Stimulated activated CD8-positive, alpha-beta memory T cell treated with anti-CD3 and anti-CD28 coated beads, Interleukin-7, amount 100 ng/mL, for 1 hour (primary cell): ENCODE measurements around the gene APOBEC3A.
"Not testable (repeated sequence)": the region's sequence is repeated elsewhere in the genome, so short reads cannot be mapped to it uniquely, and the experiment has no call there.

ENCODE experiments used
- DNase-seq, 2 donors: peaks; one replicate each; pipeline ENCODE4 v3.0.0-alpha.2; 2020; ENCODE audit warnings: low read depth in 2 of 2

APOBEC3A gene

GRCh38 chr22:38958651-38958943 lies 1.2 kb downstream of the APOBEC3A start:
- DNase-seq, result not testable (repeated sequence)

GRCh38 chr22:38959590-38959989 lies 2.2 kb downstream of the APOBEC3A start:
- DNase-seq, result no peak

GRCh38 chr22:38960673-38961072 lies 3.3 kb downstream of the APOBEC3A start:
- not testable (repeated sequence) for DNase-seq

- DNase-seq, result not testable (repeated sequence)
Observed at GRCh38 chr22:38963291-38963738, 5.9 kb downstream of the APOBEC3A start.

- no peak for DNase-seq
Observed at GRCh38 chr22:38963872-38964271, 6.5 kb downstream of the APOBEC3A start.

GRCh38 chr22:38964306-38964705 lies 6.9 kb downstream of the APOBEC3A start:
- no peak for DNase-seq

GRCh38 chr22:38964989-38965388 lies 7.6 kb downstream of the APOBEC3A start:
- no peak for DNase-seq

GRCh38 chr22:38965614-38966379 lies 8.4 kb downstream of the APOBEC3A start:
- no peak for DNase-seq

GRCh38 chr22:38966380-38966702 lies 8.9 kb downstream of the APOBEC3A start:
- no peak for DNase-seq

- DNase-seq, result no peak
Observed at GRCh38 chr22:38966942-38967341, 9.5 kb downstream of the APOBEC3A start.

GRCh38 chr22:38967451-38968450 lies 10.3 kb downstream of the APOBEC3A start:
- DNase-seq, result no peak

- no peak for DNase-seq
Observed at GRCh38 chr22:38968801-38969200, 11.4 kb downstream of the APOBEC3A start.

- no peak for DNase-seq
Observed at GRCh38 chr22:38970551-38970950, 13.1 kb downstream of the APOBEC3A start.

GRCh38 chr22:38971202-38971601 lies 13.8 kb downstream of the APOBEC3A start:
- DNase-seq, result no peak

GRCh38 chr22:38971791-38972190 lies 14.4 kb downstream of the APOBEC3A start:
- DNase-seq, result no peak

- no peak for DNase-seq
Observed at GRCh38 chr22:38972558-38972957, 15.1 kb downstream of the APOBEC3A start.

GRCh38 chr22:38973289-38974169 lies 16.1 kb downstream of the APOBEC3A start:
- DNase-seq, result peak in 1 of 2 donors; percentile 35

- no peak for DNase-seq
Observed at GRCh38 chr22:38974170-38974825, 16.9 kb downstream of the APOBEC3A start.

- no peak for DNase-seq
Observed at GRCh38 chr22:38974826-38975175, 17.4 kb downstream of the APOBEC3A start.

GRCh38 chr22:38977289-38977688 lies 19.9 kb downstream of the APOBEC3A start:
- not testable (repeated sequence) for DNase-seq

GRCh38 chr22:38980587-38980986 lies 23.2 kb downstream of the APOBEC3A start:
- DNase-seq, result not testable (repeated sequence)
